HEK293 (cell line): ENCODE data around the gene PRPF31.

Experiments used
- EGR2 ChIP-seq: fragments of 450-650 bp; formaldehyde crosslinking; IDR thresholded peaks from 2 replicates; pipeline ENCODE4 v1.5.1; 2016; ENCODE audit warnings: low read depth, missing biosample characterization, missing genetic modification characterization
- KLF10 ChIP-seq: fragments of 450-650 bp; IDR thresholded peaks from 2 replicates; pipeline ENCODE4 v1.5.1; 2018; ENCODE audit warnings: missing biosample characterization, mild to moderate bottlenecking, missing genetic modification characterization
- KLF7 ChIP-seq: fragments of 450-650 bp; formaldehyde crosslinking; IDR thresholded peaks from 2 replicates; pipeline ENCODE4 v1.5.1; 2016; ENCODE audit warnings: missing biosample characterization, missing genetic modification characterization, borderline replicate concordance
- PRDM10 ChIP-seq: fragments of 450-650 bp; formaldehyde crosslinking; IDR thresholded peaks from 2 replicates; pipeline ENCODE4 v1.5.1; 2016; ENCODE audit warnings: missing biosample characterization, missing genetic modification characterization
- SALL2 ChIP-seq: fragments of 450-650 bp; formaldehyde crosslinking; IDR thresholded peaks from 2 replicates; pipeline ENCODE4 v1.5.0; 2017; ENCODE audit warnings: missing biosample characterization, mild to moderate bottlenecking, missing genetic modification characterization, borderline replicate concordance
- TRIM28 ChIP-seq: IDR thresholded peaks from 2 replicates; pipeline ENCODE4 v1.6.1; 2011; ENCODE audit warnings: low read length, control low read depth, borderline replicate concordance
- YY2 ChIP-seq: fragments of 450-650 bp; formaldehyde crosslinking; IDR thresholded peaks from 2 replicates; pipeline ENCODE4 v1.5.1; 2016; ENCODE audit warnings: missing biosample characterization, missing genetic modification characterization
- ZBTB11 ChIP-seq: fragments of 450-650 bp; formaldehyde crosslinking; conservative IDR thresholded peaks from 2 replicates; pipeline ENCODE4 v1.5.1; 2016; ENCODE audit warnings: low read depth, missing biosample characterization, missing genetic modification characterization
- ZFP37 ChIP-seq: fragments of 450-650 bp; formaldehyde crosslinking; IDR thresholded peaks from 2 replicates; pipeline ENCODE4 v1.5.1; 2016; ENCODE audit warnings: missing biosample characterization, missing genetic modification characterization
- ZNF112 ChIP-seq: fragments of 450-650 bp; formaldehyde crosslinking; IDR thresholded peaks from 2 replicates; pipeline ENCODE4 v1.5.0; 2017; ENCODE audit warnings: missing biosample characterization, missing genetic modification characterization
- ZNF146 ChIP-seq: fragments of 450-650 bp; formaldehyde crosslinking; IDR thresholded peaks from 2 replicates; pipeline ENCODE4 v1.5.1; 2016; ENCODE audit warnings: missing biosample characterization, missing genetic modification characterization
- ZNF2 ChIP-seq: fragments of 450-650 bp; formaldehyde crosslinking; IDR thresholded peaks from 2 replicates; pipeline ENCODE4 v1.5.1; 2016; ENCODE audit warnings: missing biosample characterization, missing genetic modification characterization
- ZNF221 ChIP-seq: fragments of 450-650 bp; formaldehyde crosslinking; IDR thresholded peaks from 2 replicates; pipeline ENCODE4 v1.5.1; 2017; ENCODE audit warnings: missing biosample characterization, missing genetic modification characterization, borderline replicate concordance
- ZNF223 ChIP-seq: fragments of 450-650 bp; formaldehyde crosslinking; IDR thresholded peaks from 2 replicates; pipeline ENCODE4 v1.5.1; 2016; ENCODE audit warnings: missing biosample characterization, missing genetic modification characterization
- ZNF324 ChIP-seq: fragments of 450-650 bp; formaldehyde crosslinking; IDR thresholded peaks from 2 replicates; pipeline ENCODE4 v1.5.1; 2016; ENCODE audit warnings: missing biosample characterization, missing genetic modification characterization
- ZNF394 ChIP-seq: fragments of 450-650 bp; formaldehyde crosslinking; IDR thresholded peaks from 2 replicates; pipeline ENCODE4 v1.5.1; 2016; ENCODE audit warnings: missing biosample characterization, missing genetic modification characterization, mild to moderate bottlenecking, moderate library complexity, borderline replicate concordance
- ZNF48 ChIP-seq: fragments of 450-650 bp; formaldehyde crosslinking; IDR thresholded peaks from 2 replicates; pipeline ENCODE4 v1.5.1; 2016; ENCODE audit warnings: missing biosample characterization, missing genetic modification characterization
- ZNF488 ChIP-seq: fragments of 450-650 bp; formaldehyde crosslinking; IDR thresholded peaks from 2 replicates; pipeline ENCODE4 v1.5.1; 2016; ENCODE audit warnings: missing biosample characterization, missing genetic modification characterization
- ZNF610 ChIP-seq: fragments of 450-650 bp; formaldehyde crosslinking; IDR thresholded peaks from 2 replicates; pipeline ENCODE4 v1.5.1; 2016; ENCODE audit warnings: missing biosample characterization, missing genetic modification characterization, borderline replicate concordance
- ZNF626 ChIP-seq: fragments of 450-650 bp; sonication (Bioruptor Pico); formaldehyde crosslinking; IDR thresholded peaks from 2 replicates; pipeline ENCODE4 v1.5.1; 2018; ENCODE audit warnings: missing biosample characterization, missing genetic modification characterization, inconsistent platforms
- ZNF692 ChIP-seq: fragments of 450-650 bp; formaldehyde crosslinking; IDR thresholded peaks from 2 replicates; pipeline ENCODE4 v1.5.1; 2016; ENCODE audit warnings: missing biosample characterization, missing genetic modification characterization
- ZSCAN16 ChIP-seq: fragments of 450-650 bp; formaldehyde crosslinking; IDR thresholded peaks from 2 replicates; pipeline ENCODE4 v1.5.1; 2016; ENCODE audit warnings: missing biosample characterization, missing genetic modification characterization
- TF ChIP-seq, protein P1 (sequence below): fragments of 450-650 bp; formaldehyde crosslinking; IDR thresholded peaks from 2 replicates; pipeline ENCODE4 v1.5.1; 2016; ENCODE audit warnings: missing biosample characterization, missing genetic modification characterization
- TF ChIP-seq, protein P2 (sequence below): fragments of 450-650 bp; formaldehyde crosslinking; IDR thresholded peaks from 2 replicates; pipeline ENCODE4 v1.5.1; 2017; ENCODE audit warnings: missing biosample characterization, missing genetic modification characterization

Gene PRPF31

DNA sequence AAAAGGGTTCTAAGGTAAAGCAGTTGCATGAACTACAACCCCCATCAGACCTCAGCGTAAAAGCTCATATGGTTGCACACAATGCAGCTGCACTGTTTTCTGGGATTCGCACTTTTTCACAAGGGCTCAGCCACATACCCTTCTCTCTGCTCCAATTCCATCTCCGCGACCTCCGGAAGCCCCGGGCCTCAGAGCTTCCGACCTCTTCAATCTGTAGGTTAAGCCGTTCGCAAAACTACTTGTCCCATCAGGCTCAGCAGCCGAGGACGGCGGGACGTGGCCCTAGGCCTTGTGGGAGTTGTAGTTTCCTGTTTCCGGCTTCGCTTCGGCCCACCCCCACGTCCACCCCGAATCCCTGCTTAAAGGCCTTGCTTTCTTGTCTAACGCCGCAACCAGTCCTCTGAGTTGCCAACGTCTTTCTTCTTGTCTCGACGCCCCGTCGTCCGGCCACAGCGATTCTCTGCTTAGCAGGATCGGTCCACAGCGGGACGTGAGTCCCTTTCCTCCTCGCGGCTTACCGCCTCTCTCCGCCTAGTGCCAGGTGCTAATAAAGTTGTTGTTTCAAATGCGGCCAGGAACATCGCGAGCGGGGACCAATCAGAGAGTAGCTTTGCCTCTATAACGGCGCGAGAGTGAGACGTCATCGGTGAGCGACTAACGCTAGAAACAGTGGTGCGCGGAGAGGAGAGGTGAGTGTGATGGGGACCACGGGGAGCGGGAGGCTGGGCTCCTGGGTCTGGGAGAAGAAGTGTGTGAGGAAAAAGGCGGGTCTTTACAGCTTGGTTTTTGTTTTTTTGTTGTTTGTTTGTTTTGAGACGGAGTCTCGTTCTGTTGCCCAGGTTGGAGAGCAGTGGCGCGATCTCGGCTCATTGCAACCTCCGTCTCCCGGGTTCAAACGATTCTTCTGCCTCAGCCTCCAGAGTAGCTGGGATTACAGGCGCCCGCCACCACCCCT is at the start of gene PRPF31, which contains the start of gene TFPT (continued):
- TF ChIP-seq, protein P1, sequence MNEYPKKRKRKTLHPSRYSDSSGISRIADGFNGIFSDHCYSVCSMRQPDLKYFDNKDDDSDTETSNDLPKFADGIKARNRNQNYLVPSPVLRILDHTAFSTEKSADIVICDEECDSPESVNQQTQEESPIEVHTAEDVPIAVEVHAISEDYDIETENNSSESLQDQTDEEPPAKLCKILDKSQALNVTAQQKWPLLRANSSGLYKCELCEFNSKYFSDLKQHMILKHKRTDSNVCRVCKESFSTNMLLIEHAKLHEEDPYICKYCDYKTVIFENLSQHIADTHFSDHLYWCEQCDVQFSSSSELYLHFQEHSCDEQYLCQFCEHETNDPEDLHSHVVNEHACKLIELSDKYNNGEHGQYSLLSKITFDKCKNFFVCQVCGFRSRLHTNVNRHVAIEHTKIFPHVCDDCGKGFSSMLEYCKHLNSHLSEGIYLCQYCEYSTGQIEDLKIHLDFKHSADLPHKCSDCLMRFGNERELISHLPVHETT (tag by site-specific recombination) = peak; percentile 96
- TF ChIP-seq ZNF112 (tag by site-specific recombination) = no peak
- peak; percentile 88 for TF ChIP-seq ZNF610 (tag by site-specific recombination)
- TF ChIP-seq ZNF48 (tag by site-specific recombination) = no peak
- TF ChIP-seq ZNF2 = peak; percentile 97
- 0 out of 2 replicates have a peak, but pooled peaks have one; percentile 28 for TF ChIP-seq KLF10
- TF ChIP-seq SALL2 (tag by site-specific recombination) = no peak
- TF ChIP-seq ZNF626 (tag by site-specific recombination) = no peak
- TF ChIP-seq YY2 (tag by site-specific recombination) = peak; percentile 88
- TF ChIP-seq ZNF488 (tag by site-specific recombination) = no peak
- peak; percentile 94 for TF ChIP-seq ZNF324 (tag by site-specific recombination)
- no peak for TF ChIP-seq ZNF223 (tag by site-specific recombination)
- peak; percentile 74 for TF ChIP-seq ZBTB11 (tag by site-specific recombination)
- peak; percentile 65; the same call in 1 of the 2 replicates for TF ChIP-seq ZNF394 (tag by site-specific recombination)
- peak; percentile 88; the same call in 1 of the 2 replicates for TF ChIP-seq KLF7
- TF ChIP-seq PRDM10 = peak; percentile 71
- TF ChIP-seq, protein P2, sequence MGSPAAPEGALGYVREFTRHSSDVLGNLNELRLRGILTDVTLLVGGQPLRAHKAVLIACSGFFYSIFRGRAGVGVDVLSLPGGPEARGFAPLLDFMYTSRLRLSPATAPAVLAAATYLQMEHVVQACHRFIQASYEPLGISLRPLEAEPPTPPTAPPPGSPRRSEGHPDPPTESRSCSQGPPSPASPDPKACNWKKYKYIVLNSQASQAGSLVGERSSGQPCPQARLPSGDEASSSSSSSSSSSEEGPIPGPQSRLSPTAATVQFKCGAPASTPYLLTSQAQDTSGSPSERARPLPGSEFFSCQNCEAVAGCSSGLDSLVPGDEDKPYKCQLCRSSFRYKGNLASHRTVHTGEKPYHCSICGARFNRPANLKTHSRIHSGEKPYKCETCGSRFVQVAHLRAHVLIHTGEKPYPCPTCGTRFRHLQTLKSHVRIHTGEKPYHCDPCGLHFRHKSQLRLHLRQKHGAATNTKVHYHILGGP (tag by site-specific recombination) = peak; percentile 33; the same call in 1 of the 2 replicates
- peak; percentile 74 for TF ChIP-seq EGR2 (tag by site-specific recombination)
- TF ChIP-seq ZNF146 (tag by site-specific recombination) = 0 out of 2 replicates have a peak, but pooled peaks have one; percentile 49
- TF ChIP-seq ZSCAN16 (tag by site-specific recombination) = no peak
- TF ChIP-seq ZNF692 (tag by site-specific recombination) = peak; percentile 86
- no peak for TF ChIP-seq ZNF221
- peak; percentile 95 for TF ChIP-seq TRIM28
- peak; percentile 95 for TF ChIP-seq ZFP37 (tag by site-specific recombination)
